ENCODE results near the gene FKBP2. TPM values are rescaled to one million over a fixed set of nuclear protein-coding genes. Genes with fewer than 3 reads are reported as not detected.

FKBP2 gene
- total and polyA plus RNA-seq, 2 experiments from 2014 or later = 57.7 to 349 TPM

- Histone ChIP-seq H3K4me3 (no peak within 1 kb of the TSS), H3K36me3 (replicated peaks; ENCODE audit: insufficient read depth, low read depth) (no peaks in the 10 kb centered on the region), H3K4me2 (no peak within 1 kb of the TSS), H3K27me3 (no peaks in the 10 kb centered on the region), H3K79me2 (no peaks in the 10 kb centered on the region), H3K9me2 (replicated peaks; ENCODE audit: insufficient read depth) (no peaks in the 10 kb centered on the region), H4K20me1 (ENCODE audit: insufficient read depth, poor library complexity, severe bottlenecking) (no peaks in the 10 kb centered on the region), H2AFZ (no peak within 1 kb of the TSS), H3K27ac (no peak within 1 kb of the TSS), H3K9me3 (ENCODE audit: low read depth) (no peaks in the 10 kb centered on the region), H3K4me1 (ENCODE audit: insufficient read depth) (no peaks in the 10 kb centered on the region)
- DNase-seq (ENCODE audit: low spot score) = no peak
- WGBS (ENCODE audit: low lambda C conversion rate, missing lambda C conversion rate) = 90% methylated on average over 24 of the region's 27 CpGs
- TF ChIP-seq EZH2 (IDR thresholded peaks at IDR 0.05; ENCODE audit: borderline replicate concordance) = no peak
- TF ChIP-seq EZH2phosphoT487 (IDR thresholded peaks at IDR 0.05; ENCODE audit: low read depth, severe bottlenecking, unreplicated experiment) = no peak
- TF ChIP-seq CTCF (IDR thresholded peaks at IDR 0.05; ENCODE audit: poor library complexity) = no peak
These were observed 34.2 kb upstream of the FKBP2 start, which contains the start of gene FERMT3 for GRCh38 chr11:64206457-64207255. FERMT3 (plus strand) TSS chr11:64206721; CDS start chr11:64207365, 644 bp downstream.

GRCh38 chr11:64207256-64208085 lies 33.4 kb upstream of the FKBP2 start:
- TF ChIP-seq CTCF (IDR thresholded peaks at IDR 0.05; ENCODE audit: poor library complexity) (no peak), EZH2 (IDR thresholded peaks at IDR 0.05; ENCODE audit: borderline replicate concordance) (no peak), EZH2phosphoT487 (IDR thresholded peaks at IDR 0.05; ENCODE audit: low read depth, severe bottlenecking, unreplicated experiment) (no peak)
- Histone ChIP-seq H3K9me3 (ENCODE audit: low read depth) (no peaks in the 10 kb centered on the region), H3K79me2 (no peaks in the 10 kb centered on the region), H4K20me1 (ENCODE audit: insufficient read depth, poor library complexity, severe bottlenecking) (no peaks in the 10 kb centered on the region), H3K9me2 (replicated peaks; ENCODE audit: insufficient read depth) (no peaks in the 10 kb centered on the region), H3K36me3 (replicated peaks; ENCODE audit: insufficient read depth, low read depth) (no peaks in the 10 kb centered on the region), H3K4me1 (ENCODE audit: insufficient read depth) (no peaks in the 10 kb centered on the region), H3K4me3 (no peak overlapping the region), H3K4me2 (no peak overlapping the region), H2AFZ (no peak overlapping the region), H3K27ac (no peak overlapping the region), H3K27me3 (no peaks in the 10 kb centered on the region)
- WGBS (ENCODE audit: low lambda C conversion rate, missing lambda C conversion rate) = 85% methylated on average over 22 of the region's 30 CpGs
- DNase-seq (ENCODE audit: low spot score) = no peak

- Histone ChIP-seq H3K4me2 (no peak overlapping the region), H3K9me3 (ENCODE audit: low read depth) (no peaks in the 10 kb centered on the region), H3K9me2 (replicated peaks; ENCODE audit: insufficient read depth) (no peaks in the 10 kb centered on the region), H3K79me2 (no peaks in the 10 kb centered on the region), H2AFZ (no peak overlapping the region), H3K27ac (no peak overlapping the region), H3K36me3 (replicated peaks; ENCODE audit: insufficient read depth, low read depth) (no peaks in the 10 kb centered on the region), H3K27me3 (no peaks in the 10 kb centered on the region), H4K20me1 (ENCODE audit: insufficient read depth, poor library complexity, severe bottlenecking) (no peaks in the 10 kb centered on the region), H3K4me1 (ENCODE audit: insufficient read depth) (no peaks in the 10 kb centered on the region), H3K4me3 (no peak overlapping the region)
- TF ChIP-seq EZH2 (IDR thresholded peaks at IDR 0.05; ENCODE audit: borderline replicate concordance) (no peak), CTCF (IDR thresholded peaks at IDR 0.05; ENCODE audit: poor library complexity) (no peak)
- 93% methylated on average over 22 of the region's 23 CpGs for WGBS (ENCODE audit: low lambda C conversion rate, missing lambda C conversion rate)
- no peak for DNase-seq (ENCODE audit: low spot score)
These were observed 32.7 kb upstream of the FKBP2 start for GRCh38 chr11:64208086-64208795.

Measured in hepatocyte (in vitro differentiated cells).